PC-3 (cell line): ENCODE data around the gene OGFOD3.

Experiments used
- EZH2phosphoT487 ChIP-seq: fragments of 300-600 bp; sonication (generic); IDR thresholded peaks from 2 replicates; pipeline ENCODE4 v1.6.1; 2018; ENCODE audit warnings: mild to moderate bottlenecking, antibody characterized with exemption, low read length, borderline replicate concordance
- TF ChIP-seq, protein P1 (sequence below): fragments of 300-600 bp; sonication (generic); conservative IDR thresholded peaks from 2 replicates; pipeline ENCODE4 v1.5.1; 2017; ENCODE audit warnings: antibody characterized with exemption, low read depth, mild to moderate bottlenecking, low read length

DNA sequence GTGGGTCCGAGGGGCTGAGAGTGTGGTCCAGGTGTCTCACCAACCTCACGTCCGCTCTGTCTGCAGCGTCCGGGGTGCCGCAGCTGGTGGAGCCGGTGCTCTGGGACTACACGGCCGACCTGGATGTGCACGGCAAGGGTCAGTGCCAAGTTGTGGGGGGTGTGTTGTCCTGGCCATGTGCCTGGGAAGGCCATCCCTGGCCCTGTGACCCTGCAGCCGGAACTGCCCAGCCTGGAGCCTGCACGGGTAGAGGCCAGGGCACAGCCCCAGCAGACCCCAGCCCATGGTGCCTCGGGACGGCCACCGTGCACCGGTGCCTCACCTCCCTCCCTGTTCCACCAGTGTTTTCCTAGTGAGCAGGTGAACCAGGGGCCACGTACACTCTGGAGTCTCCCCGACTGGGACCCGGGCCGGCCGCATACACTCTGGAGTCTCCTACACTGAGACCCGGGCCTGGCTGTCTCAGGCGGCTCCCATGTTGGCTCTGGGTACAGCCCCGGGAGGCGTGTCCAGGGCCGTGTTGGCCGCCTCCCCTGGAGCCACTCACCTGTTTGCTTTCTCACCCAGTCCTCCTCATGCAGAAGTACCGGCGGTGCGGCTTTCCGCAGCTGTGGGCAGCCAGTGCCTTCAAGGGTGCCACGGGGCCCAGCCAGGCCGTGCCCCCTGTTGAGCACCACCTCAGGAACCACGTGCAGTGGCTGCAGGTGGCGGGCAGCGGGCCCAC lies 18.4 kb upstream of the OGFOD3 start:
- TF ChIP-seq EZH2phosphoT487 = no peak
- TF ChIP-seq, protein P1, sequence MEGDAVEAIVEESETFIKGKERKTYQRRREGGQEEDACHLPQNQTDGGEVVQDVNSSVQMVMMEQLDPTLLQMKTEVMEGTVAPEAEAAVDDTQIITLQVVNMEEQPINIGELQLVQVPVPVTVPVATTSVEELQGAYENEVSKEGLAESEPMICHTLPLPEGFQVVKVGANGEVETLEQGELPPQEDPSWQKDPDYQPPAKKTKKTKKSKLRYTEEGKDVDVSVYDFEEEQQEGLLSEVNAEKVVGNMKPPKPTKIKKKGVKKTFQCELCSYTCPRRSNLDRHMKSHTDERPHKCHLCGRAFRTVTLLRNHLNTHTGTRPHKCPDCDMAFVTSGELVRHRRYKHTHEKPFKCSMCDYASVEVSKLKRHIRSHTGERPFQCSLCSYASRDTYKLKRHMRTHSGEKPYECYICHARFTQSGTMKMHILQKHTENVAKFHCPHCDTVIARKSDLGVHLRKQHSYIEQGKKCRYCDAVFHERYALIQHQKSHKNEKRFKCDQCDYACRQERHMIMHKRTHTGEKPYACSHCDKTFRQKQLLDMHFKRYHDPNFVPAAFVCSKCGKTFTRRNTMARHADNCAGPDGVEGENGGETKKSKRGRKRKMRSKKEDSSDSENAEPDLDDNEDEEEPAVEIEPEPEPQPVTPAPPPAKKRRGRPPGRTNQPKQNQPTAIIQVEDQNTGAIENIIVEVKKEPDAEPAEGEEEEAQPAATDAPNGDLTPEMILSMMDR = no peak
